HEK293T (cell line): ENCODE data around the gene VPS37C.

Source experiments
- ARNT ChIP-seq: fragments of 450-650 bp; IDR thresholded peaks from 2 replicates; pipeline ENCODE4 v1.6.1; 2017; ENCODE audit warnings: mild to moderate bottlenecking
- BHLHE40 ChIP-seq: fragments of 450-650 bp; IDR thresholded peaks from 2 replicates; pipeline ENCODE4 v1.6.1; 2016; ENCODE audit warnings: mild to moderate bottlenecking, moderate library complexity, borderline replicate concordance
- CTBP1 ChIP-seq: fragments of 450-650 bp; IDR thresholded peaks from 2 replicates; pipeline ENCODE4 v1.6.1; 2016; ENCODE audit warnings: borderline replicate concordance
- ELF4 ChIP-seq: fragments of 450-650 bp; IDR thresholded peaks from 2 replicates; pipeline ENCODE4 v1.6.1; 2017; ENCODE audit warnings: antibody characterized with exemption
- FOXA1 ChIP-seq: fragments of 450-650 bp; IDR thresholded peaks from 2 replicates; pipeline ENCODE4 v1.6.1; 2016; ENCODE audit warnings: mild to moderate bottlenecking
- FOXK2 ChIP-seq: fragments of 450-650 bp; IDR thresholded peaks from 2 replicates; pipeline ENCODE4 v1.6.1; 2016; ENCODE audit warnings: mild to moderate bottlenecking
- HDGF ChIP-seq: fragments of 450-650 bp; IDR thresholded peaks from 2 replicates; pipeline ENCODE4 v1.6.1; 2017; ENCODE audit warnings: antibody characterized with exemption, borderline replicate concordance
- L3MBTL2 ChIP-seq: fragments of 450-650 bp; conservative IDR thresholded peaks from 2 replicates; pipeline ENCODE4 v1.6.1; 2016; ENCODE audit warnings: mild to moderate bottlenecking
- SUZ12 ChIP-seq: fragments of 450-650 bp; IDR thresholded peaks from 2 replicates; pipeline ENCODE4 v1.6.1; 2016; ENCODE audit warnings: mild to moderate bottlenecking
- TARDBP ChIP-seq: fragments of 450-650 bp; IDR thresholded peaks from 2 replicates; pipeline ENCODE4 v1.6.1; 2016
- TF ChIP-seq, protein P1 (sequence below): fragments of 450-650 bp; IDR thresholded peaks from 2 replicates; pipeline ENCODE4 v1.6.1; 2016

DNA sequence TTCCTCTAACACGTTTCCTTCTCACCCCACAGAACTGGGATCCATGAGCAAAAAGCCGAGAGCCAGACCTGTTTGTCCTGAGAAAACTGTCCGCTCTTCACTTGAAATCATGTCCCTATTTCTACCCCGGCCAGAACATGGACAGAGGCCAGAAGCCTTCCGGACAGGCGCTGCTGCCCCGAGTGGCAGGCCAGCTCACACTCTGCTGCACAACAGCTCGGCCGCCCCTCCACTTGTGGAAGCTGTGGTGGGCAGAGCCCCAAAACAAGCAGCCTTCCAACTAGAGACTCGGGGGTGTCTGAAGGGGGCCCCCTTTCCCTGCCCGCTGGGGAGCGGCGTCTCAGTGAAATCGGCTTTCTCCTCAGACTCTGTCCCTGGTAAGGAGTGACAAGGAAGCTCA is 35.0 kb downstream of the VPS37C start:
- TF ChIP-seq HDGF, result no peak
- TF ChIP-seq SUZ12, result no peak
- TF ChIP-seq L3MBTL2, result no peak
- no peak for TF ChIP-seq BHLHE40
- TF ChIP-seq ARNT, result no peak
- TF ChIP-seq FOXK2, result no peak
- no peak for TF ChIP-seq FOXA1
- TF ChIP-seq, protein P1, sequence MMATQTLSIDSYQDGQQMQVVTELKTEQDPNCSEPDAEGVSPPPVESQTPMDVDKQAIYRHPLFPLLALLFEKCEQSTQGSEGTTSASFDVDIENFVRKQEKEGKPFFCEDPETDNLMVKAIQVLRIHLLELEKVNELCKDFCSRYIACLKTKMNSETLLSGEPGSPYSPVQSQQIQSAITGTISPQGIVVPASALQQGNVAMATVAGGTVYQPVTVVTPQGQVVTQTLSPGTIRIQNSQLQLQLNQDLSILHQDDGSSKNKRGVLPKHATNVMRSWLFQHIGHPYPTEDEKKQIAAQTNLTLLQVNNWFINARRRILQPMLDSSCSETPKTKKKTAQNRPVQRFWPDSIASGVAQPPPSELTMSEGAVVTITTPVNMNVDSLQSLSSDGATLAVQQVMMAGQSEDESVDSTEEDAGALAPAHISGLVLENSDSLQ, result no peak
- TF ChIP-seq ELF4, result no peak
- TF ChIP-seq CTBP1, result no peak
- TF ChIP-seq TARDBP, result no peak
